HTERT RPE-1 (cell line): ENCODE results near the gene ROBO2.

Experiments used
- in situ Hi-C: fragments of 300-500 bp; cut with MboI; formaldehyde crosslinking; loops from 4 replicates; pipeline ENCODE4 v1.14.3; 2020; ENCODE audit warnings: low sequenced_read_pairs

ROBO2 gene

GRCh38 chr3:77626157-77626556 lies 586.3 kb downstream of the ROBO2 start:
- in situ Hi-C loops: no loop called here

- in situ Hi-C loops: no loop called here
Observed at GRCh38 chr3:77648214-77648613, 608.3 kb downstream of the ROBO2 start.

GRCh38 chr3:77648664-77649063 lies 608.8 kb downstream of the ROBO2 start:
- in situ Hi-C loops: no loop called here

- in situ Hi-C loops: no loop called here
Observed at GRCh38 chr3:77652624-77653023, 612.7 kb downstream of the ROBO2 start.

- in situ Hi-C loops: no loop called here
Observed at GRCh38 chr3:77655396-77655795, 615.5 kb downstream of the ROBO2 start.

GRCh38 chr3:77660718-77661117 lies 620.8 kb downstream of the ROBO2 start:
- in situ Hi-C loops: no loop called here

- in situ Hi-C loops: no loop called here
Observed at GRCh38 chr3:77667901-77668300, 628.0 kb downstream of the ROBO2 start.

GRCh38 chr3:77668376-77668775 lies 628.5 kb downstream of the ROBO2 start:
- in situ Hi-C loops: no loop called here

GRCh38 chr3:77672016-77672415 lies 632.1 kb downstream of the ROBO2 start:
- in situ Hi-C loops: no loop called here

- in situ Hi-C loops: no loop called here
Observed at GRCh38 chr3:77682162-77682561, 642.3 kb downstream of the ROBO2 start.

GRCh38 chr3:77684115-77684514 lies 644.2 kb downstream of the ROBO2 start:
- in situ Hi-C loops: no loop called here

- in situ Hi-C loops: no loop called here
Observed at GRCh38 chr3:77685713-77686112, 645.8 kb downstream of the ROBO2 start.

- in situ Hi-C loops: no loop called here
Observed at GRCh38 chr3:77686560-77686959, 646.7 kb downstream of the ROBO2 start.

GRCh38 chr3:77687545-77687944 lies 647.6 kb downstream of the ROBO2 start:
- in situ Hi-C loops: no loop called here

GRCh38 chr3:77690284-77690845 lies 650.5 kb downstream of the ROBO2 start:
- in situ Hi-C loops: no loop called here

- in situ Hi-C loops: no loop called here
Observed at GRCh38 chr3:77693147-77693546, 653.2 kb downstream of the ROBO2 start.

GRCh38 chr3:77699125-77699691 lies 659.3 kb downstream of the ROBO2 start:
- in situ Hi-C loops: no loop called here
